NCI-H128 (cell line): ENCODE data around the gene NOTUM.
"Not testable (repeated sequence)": the region's sequence is repeated elsewhere in the genome, so short reads cannot be mapped to it uniquely, and the experiment has no call there.

ENCODE experiments used
- DNase-seq: peaks from one replicate; lab custom pipeline; 2025; ENCODE audit not compliant: unreplicated experiment; lab: John Stamatoyannopoulos, UW

NOTUM gene

DNA sequence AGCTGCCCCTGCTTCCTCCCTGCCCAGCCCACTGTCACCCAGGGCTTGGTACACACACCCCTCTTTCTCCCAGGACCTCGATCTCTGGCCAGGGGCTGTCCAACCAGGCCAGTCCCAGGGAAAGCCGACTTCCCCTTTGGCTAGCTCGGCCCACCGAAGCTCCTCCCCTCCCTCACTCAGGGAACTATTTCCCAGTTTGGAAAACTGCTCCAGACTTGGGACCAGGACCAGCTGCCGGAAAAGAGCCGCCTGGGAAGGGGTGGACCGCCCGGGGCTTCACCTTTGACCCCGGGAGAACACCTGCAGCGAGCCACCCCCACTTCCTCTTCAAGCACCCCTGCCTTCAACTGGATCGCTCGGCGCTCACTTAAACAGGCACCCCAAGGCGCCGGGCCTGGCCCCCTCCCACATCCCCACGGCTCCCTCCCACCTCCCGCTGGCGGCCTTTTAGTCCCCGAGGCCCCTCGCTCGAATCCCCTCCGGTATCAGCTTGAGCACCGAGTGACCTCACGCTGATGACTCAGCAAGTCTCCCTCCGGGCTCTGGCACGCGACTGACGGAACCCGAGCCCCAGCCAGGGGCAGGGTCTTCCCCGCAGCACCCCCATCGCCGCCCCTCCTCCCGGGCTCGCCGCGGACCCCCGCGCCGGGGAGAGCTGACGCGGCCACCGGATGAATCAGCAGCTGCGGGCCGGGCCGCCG is 34.4 kb downstream of the NOTUM start:
- DNase-seq = no peak

DNA sequence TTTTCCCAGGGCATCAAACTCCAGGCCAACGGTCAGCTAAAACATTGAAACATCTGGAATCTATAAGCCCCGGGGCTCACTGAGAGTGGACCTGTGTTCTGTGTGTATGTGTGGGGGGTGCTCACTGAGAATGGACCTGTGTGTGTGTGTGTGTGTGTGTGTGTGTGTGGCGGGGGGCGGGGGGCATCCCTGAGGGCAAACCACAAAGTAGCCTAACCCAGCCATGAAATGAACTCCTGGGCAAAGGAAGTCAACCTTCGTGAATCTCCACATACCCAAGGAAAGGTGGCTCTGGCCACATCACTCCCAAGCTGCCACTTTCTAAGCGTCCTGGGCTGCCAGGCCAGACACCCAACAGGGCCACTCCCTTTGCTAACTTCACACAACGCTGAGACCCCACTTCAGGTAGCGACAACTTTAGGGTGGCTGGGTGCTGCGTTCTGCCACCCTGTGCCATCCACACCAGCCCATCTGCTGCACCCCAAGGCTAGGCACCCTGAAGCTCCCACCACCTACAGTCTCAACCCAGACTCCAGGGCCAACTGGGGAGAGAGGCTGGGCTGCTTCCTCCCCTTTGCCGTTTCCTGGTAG is 35.0 kb downstream of the NOTUM start:
- DNase-seq = no peak

DNA sequence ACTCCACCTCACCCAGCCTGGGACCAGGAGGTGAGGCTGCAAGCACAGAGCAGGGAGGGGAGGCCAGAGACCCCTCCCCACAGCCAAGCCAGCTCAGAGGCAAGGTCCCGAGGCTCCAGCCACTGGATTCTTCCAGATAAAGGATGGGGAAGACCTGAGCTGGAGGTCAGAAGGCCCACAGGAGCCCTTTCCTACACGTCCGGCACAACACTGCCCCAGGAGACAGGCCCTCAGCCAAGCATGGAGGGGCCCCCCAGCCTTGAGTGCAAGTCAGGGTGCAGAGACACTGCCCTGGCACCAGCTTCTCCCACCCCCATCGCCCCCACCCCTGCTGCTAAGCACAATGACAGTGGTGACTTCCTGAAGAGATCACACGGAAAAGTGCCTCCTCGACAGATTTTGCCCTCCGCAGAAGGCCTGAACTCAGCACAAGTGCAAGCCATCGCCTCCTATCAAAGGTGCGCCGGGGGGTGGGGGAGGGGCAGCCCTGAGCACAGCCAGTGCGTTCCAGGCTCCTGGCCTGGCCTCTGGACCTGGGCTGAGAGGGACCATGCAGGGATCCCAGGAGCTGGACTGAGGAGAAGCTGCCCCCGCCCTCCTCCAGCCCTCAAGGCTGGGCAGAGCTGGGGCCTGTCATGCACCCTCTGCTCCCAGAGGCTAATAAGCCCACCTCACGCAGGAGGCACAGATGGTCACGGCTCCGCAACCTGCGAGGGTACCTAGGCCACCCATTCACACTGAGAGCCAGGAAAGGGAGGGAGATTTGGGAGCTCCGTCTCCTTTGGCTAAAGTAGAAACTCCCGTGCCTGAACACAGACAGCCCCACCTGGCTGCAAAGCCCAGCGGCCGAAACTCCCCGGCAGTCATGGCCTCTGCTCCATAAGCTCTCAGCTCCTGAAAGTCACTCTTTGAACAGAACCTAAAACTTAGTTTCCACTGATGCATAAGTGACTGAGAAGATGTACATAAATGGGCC is 36.1 kb downstream of the NOTUM start:
- DNase-seq = no peak

DNA sequence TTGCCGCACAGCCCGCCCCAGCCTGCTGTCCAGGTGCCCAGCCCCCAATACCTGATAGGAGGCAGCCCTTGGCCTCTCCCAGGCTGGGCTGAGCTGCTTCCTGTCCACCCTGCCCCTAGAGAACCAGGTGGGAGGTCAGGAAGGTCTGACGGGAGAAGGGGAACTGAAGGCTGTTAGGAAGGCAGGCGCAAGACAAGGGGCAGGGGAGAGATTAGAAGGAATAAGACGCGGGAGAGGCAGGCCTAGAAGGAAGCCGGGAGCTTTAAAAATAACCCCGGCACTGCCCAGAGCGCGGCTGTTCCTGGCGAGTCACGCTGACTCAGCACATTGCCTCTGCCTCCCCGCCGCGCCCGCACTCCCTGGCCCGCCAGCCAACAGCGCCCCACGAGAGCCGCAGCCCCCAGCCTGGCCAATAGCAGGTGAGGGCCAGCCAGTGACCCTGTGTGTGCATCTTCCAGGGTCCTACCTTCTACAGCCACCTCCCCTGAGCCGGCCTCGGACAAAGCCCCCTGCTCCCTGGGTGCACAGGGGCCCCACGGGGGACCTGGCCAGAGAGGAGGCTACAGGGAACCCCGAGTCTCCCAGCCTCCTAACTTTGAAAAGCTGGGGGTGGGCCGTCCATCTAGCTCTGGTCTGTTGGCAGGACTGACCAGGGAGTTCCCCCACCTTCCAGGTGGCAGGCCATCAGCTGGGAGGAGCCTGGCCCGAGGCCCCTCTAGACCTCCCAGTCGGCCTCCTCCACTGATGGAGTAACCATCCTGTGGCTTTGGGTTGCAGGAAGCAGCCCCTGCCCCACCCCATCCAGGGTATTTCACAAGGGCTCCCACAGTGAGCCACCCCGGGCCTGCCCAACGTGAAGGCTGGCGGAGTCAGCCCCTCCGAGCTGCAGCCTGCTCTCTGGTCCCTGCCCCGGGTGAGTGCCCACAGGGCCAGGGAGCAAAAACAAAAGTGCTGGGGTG is 37.4 kb downstream of the NOTUM start:
- no peak for DNase-seq

DNA sequence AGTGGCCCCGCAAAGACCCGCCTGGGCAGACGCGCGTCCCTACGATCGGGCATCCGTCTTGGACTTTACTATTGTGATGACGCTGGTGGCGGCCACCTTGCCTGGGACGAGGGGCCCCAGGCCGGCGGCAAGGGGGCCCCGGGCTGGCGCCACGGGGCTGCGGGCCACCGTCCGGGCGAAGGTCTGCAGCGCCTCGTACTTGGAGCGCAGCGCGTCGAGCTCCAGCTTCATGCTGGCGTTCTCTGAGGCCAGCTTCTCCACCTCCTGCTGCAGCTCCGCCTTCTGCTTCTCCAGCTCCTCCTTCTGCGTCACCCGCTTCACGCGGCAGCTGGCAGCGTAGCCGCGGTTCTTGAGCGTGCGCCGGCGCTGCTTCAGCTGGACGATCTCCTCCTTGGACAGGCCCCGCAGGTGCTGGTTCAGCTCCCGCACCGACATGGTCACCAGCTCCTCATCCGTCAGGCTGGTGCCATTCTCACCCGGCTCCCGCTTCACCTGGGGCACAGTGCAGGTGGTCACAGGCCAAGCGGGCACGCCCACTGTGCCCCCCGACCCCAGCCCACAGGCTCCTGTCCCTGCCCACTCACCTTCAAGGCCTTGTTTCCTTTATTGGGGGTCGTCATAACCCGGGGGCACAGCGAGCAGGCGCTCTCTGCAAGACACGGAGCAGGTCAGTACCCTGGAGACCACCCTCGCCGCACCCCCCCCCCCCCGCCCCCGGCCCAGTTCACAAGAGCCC is 38.3 kb downstream of the NOTUM start:
- DNase-seq = no peak

DNA sequence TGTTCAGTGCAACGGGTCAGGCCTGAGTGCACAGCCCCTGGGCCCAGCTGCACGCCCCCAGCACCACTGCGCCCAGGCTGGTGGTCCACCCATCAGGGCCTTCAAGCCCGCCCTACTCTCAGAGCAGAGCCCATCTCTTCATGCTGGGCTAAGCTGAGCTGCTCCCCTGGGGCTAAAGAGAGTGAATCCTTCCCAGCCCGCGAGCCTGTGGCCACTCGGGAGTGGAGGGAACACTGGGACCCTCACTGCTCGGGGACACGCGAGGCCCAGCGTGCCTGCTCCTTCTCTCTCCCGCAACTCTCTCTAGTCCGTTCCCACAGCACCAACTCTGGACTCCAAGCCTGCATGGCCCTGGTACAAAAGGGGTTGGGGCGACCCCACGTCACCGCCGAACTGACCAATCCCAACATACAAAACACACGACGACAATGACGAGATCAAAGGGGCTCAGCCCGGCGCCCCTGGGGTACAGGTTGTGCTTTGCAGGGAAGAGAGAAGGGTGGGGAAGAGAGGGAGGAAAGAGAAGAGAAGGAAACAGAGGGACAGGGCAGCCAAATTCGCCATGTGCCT is 38.9 kb downstream of the NOTUM start:
- no peak for DNase-seq

DNA sequence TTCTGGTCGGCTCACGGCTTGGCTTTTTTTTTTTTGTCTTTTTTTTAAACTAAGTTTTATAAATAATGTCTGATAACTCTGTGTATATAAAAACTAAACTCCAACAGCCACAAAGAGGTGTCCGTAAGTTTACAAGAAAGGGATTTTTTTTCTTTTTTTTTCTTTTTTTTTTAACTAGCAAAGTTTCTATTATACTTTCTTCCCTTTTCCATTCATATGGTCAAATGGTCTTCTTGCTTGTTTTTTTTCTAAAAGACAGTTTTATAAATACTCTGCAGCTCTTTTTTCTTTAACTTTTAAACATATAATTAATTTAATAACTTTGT is 39.5 kb downstream of the NOTUM start:
- no peak for DNase-seq

DNA sequence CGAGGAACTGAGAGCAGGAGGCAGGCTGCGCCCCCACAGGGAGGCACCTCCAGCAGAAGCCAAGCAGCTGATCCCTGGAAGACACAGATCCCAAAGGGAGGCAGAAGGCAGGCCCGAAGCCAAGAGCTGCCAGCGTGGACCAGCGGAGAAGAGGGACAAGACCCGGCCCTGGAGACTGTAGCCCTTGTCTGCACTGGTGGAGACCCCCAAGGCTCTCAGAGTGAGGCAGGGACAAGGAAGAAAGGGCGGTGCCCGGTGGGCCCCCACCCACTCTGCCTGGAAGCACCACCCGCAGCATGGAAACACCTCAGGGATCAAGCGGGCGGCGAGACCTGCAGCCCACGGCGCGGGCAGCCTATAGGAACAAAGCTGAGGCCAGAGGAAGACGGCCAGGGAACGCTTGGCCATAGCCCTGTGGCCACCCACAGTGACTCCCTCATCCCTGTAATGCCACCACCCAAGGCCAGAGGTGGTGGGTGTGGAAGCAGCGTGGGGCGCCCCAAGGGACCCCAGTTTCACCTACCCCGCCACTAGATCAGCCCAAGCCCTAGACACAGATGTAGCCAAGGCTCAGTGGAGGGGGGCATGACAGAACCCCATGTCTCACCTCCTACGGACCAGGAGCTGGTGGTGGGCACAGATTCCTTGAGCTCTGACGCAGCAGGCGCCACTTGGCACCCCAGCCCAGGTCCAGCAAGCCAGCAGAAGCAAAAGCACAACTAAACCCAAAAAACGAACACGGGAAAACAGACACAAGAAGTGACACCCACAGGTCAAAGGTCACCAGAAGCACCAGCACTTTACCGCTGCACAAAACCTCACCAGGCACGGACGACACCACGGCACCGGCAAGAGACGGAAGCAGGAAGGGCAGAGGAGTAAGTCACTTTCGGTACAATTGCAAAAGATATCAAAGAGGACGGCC is 40.1 kb downstream of the NOTUM start:
- DNase-seq = no peak

DNA sequence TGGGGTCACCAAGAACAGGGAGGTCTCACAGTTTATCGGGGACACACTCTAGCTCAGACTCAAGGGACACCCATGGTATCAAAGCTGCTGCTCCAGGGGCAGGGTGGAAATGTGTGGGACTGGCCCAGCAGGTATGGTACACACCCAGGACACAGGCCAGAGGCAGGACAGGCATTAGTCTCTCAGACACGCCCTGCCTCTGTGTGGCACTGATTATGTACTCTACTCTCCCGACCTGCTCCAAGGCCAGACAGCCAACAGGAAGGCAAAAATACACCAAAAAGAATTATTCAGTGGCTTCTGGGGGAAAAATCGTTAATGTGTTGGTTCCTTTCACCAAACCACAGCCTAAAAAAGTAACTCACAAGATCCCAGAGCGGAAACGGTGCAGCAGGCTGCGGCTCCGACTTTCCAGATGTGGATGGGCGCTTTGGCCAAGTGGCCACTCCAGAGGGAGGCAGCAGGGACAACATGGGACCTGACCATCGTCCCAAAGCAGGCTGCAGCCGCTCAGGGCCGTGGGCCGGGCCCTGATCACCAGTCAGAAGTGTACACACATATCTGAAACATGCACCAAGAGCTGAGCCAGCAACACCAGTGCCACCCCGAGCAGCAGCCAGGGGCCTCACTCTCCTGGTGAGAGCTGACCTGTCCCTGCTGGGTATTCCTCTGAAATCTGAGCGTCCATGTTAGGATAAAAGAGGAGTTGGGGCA is 42.0 kb downstream of the NOTUM start:
- DNase-seq = no peak

DNA sequence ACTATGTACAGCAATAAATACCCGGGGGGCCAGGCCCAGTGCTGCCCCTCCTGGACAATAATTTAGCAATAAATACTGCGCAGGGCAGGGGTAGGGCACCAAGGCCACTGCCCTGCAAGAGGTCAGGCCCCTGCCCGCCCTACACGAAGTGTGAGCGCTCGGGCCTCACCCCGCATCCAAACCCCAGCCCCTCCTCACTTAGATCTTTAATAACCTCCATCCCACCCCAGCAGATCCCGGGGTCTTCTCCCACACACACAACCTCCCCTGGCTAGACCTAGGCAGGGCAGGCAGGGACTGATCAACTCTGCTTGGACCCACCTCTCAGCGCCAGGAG is 42.7 kb downstream of the NOTUM start:
- DNase-seq = not testable (repeated sequence)

DNA sequence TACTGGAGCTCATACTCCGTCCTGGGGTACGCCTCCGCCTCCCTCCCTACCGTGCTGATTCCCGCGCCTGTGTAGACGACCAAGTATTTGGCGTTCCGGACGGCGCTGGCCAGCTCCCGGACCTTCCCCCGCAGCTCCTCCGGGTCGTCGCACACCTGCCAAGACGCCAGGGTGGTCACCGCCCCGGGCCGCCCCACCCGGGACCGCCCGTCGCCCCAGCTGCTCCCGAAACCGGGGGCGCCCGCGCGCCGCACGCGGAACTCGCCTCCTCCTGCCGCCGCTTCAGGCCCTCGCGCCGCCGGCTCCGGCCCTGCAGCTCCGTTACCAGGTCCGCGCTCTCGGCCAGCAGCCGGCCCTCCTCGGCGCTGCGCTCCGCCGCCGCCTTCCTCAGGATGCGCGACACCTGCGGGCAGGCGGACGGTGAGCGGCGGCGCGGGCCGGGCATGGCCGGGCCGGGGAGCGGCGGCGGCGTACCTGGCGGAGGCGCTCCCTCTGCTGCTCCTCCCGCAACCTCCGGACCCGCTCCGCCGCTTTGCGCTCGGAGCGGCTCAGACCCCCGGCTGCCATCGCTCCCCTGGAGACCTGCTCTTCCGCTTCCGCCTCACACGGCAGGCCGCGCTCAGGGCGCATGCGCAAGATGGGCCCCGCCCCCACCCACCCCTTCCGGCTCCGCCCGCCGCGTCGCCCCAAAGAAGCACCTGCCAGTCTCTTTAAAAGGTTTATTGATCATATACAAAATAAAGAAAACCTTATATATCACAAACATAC is 43.2 kb downstream of the NOTUM start, which contains the start of gene SIRT7:
Gene SIRT7 (minus strand): TSS at position 612 of the 768 bp plus-strand sequence. CDS start 45 bp downstream, at position 567.
- peak; percentile 16 for DNase-seq

DNA sequence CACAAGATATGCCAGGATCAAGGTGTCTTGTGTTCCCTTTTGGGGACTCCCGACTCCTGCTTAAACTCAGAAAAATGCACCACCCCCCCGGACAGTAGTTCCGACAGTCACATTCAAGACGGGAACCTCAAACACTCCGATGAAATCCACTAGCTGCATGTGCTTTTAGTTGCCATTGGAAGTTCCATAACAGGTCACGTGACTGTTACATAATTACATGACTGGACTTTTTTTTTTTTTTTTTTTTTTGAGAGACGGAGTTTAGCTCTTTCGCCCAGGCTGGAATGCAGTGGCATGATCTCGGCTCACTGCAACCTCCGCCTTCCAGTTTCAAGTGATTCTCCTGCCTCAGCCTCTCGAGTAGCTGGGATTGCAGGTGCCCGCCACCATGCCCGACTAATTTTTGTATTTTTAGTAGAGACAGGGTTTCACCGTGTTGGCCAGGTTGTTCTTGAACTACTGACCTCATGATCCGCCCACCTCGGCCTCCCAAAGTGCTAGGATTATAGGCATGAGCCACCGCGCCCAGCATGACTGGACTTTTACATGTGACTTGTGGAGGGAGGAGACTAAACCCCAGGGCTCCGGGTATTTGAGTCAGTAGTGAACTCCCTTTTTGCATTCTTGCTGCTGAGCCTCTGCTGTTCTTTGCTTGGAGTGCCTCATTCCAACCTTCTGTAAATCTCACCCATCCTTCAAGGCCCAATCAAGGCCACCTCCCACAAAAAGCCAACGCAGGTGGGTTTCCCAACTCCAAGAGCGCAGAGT is 44.6 kb downstream of the NOTUM start:
- DNase-seq = no peak

DNA sequence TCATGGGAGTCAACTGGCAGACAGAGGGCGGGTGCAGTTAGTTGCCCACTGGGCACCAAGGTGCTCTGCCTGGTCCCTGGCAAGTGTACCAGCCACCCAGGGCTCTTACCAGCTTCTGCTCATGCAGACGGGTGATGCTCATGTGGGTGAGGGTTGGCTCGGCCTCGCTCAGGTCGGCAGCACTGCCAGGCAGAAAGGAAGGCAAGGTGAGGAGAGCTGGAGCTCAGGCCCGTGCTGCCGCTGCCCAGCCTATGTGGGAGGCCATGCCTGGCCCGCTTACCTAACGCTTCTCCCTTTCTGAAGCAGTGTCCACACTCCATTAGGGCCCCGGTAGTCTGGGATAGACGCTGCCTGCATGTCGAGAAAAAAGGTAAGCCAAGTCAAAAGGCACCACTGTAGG is 45.7 kb downstream of the NOTUM start:
- DNase-seq = no peak

DNA sequence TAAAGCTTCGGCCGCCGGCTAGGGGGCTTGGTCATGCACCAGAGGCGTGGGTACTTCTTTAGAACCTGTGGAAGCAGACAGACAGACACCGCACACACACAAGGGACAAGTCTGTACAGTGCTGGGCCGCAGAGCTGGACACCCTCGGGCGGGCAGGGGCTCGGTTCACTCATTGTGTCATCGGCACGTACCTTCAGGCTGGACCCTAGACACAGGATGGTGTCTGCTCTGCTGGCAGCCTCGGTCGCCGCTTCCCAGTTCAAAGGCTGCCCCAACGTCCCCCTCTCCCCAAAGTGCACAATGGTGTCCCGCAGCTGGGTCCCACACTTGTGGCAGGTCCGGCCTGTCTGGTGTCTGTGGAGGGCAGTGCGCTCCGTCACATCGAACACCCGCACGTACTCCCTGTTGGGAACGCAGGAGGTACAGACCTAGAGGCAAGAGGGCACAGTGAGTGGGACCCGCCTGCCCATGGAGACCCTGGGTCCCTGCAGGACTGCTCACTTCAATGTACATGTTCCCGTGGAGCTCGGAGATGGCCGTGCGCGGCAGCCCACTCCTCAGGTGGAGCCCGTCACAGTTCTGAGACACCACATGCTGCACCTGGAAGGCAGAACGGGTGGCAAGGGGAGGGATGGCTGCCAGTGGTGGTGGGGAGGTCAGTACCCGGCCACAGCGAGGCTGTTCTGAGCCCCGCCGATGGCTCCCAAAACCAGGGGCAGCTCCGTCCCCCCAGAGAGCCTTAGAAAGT is 46.7 kb downstream of the NOTUM start:
- DNase-seq = no peak

DNA sequence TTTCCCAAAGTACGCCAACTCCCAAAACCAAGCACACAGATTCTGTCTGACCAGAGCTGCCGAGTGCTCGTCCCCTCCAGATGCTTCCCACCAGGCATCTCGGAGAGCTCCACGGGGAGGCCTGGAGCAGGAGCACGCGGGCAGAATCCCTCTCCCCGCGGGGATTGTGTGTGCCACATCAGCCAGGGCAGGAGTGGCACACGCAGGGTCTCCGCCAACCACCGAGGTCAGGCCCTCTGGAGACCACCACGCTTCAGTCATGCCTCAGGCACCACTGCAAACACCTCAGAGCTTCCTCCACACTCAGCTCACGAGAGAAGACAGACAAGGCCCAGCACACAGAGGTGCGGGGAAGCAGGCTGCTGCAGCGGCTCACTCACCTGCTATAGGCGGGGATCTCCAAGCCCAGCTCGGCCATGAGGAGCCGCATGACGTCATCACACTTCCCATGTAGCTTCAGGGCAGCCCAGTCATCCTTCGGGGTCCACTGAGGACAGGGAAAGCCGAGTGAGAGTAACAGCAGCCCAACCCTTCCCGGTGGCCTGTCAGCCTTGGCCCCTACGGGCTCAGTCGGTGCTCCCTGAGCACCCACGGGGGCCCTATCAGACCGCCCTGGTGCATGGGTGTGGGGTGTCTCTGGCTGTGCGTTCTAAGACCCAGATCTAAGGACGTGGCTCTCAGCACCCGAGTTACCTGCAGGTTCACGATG is 47.4 kb downstream of the NOTUM start:
- DNase-seq = no peak
